ENCODE results near the gene CDC7.

The CDC7 gene

GRCh38 chr1:91548376-91549040 is 47.9 kb downstream of the CDC7 start:
- no peak for DNase-seq (ENCODE audit: low read depth in 2 of 2)

- no peak for DNase-seq (ENCODE audit: low read depth in 2 of 2)
Observed at GRCh38 chr1:91549041-91549735, 48.5 kb downstream of the CDC7 start.

GRCh38 chr1:91550961-91551360 is 50.3 kb downstream of the CDC7 start:
- DNase-seq (ENCODE audit: low read depth in 2 of 2), result no peak

GRCh38 chr1:91552091-91552490 is 51.4 kb downstream of the CDC7 start:
- no peak for DNase-seq (ENCODE audit: low read depth in 2 of 2)

DNA sequence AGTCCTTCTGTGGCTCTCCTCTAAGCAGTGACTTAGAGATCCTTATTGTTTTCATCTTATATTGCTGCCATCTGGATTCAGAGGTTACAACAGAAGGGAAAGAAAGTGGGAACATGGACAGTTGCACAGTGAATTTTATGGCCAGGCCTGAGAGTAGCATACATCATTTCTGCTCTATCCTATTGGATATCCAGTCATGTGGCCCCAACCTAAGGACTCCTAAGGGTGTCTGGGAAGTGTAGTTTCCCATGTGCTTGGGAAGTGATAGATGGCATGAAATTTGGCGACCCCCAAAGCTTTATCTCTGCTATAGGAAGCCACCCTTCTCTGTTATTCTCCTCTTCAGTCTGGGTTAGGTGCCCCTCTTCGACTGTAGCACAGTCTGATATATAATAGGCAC is 51.9 kb downstream of the CDC7 start:
- no peak for DNase-seq (ENCODE audit: low read depth in 2 of 2)

GRCh38 chr1:91553177-91553591 is 52.5 kb downstream of the CDC7 start:
- DNase-seq (ENCODE audit: low read depth in 2 of 2), result no peak

DNA sequence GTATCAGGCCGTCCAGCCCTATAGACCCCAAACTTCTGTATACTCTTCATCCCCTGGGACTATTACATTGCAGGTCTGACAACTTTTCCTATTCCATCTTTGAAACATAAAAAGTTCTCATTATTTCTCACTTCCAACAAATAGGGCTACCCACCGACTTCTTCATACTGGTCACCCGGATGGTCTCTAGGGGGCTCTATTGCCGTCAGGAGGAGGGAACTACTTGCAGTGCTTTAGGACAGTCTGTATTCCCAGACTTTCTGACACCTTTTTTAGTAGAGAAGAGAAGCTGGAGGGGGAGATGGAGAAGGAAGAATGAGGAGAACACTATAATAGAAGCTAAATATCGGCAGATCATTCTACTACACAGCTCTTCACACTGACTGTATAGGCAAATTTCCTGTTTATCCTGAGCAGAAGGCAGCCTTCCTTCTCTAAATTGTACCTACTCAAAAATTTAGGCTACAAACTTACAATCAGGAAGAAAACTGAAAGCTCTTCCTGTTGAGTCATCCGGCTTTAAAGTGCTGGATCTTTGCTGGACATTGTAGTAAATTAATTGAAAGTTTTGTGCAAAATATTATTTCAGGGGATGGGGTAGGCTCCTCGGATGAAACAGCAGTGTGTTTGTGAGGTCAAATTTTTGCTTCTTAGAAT is 54.6 kb downstream of the CDC7 start:
- DNase-seq (ENCODE audit: low read depth in 2 of 2), result no peak

DNA sequence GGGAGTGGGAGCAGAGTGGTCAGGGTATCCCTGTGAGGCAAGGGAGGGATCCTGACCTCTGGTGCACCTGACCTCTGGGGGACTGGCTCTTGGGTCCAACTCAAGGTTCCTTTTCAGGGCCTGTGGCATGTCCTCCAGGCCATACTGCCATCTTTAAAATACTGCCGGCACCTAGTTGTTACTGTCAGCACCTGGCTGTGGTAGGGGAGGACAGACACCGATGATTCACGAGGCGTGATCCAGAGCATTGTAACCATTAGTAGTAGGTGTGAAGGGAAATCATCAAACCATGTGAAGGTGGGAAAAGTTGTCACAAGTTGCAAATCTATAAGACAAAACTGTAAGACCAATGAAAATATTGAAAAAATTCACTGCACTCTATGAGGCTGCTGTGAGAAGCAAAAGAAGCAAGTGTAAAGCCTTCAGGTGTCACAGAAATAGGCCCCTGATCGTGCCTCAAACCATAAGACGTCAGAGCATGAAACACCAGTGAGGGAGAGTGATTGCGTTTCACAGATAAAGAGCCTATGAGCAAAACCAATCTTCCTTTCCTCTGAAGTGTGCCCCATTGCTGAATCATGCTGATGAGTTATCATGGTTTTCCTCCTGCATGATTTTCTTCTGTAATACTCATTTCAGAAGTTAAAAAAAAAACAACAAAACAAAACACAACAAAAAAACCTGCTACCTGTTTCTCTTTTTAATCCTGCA is 55.3 kb downstream of the CDC7 start:
- peak; percentile 39 to 40 for DNase-seq (ENCODE audit: low read depth in 2 of 2)

DNA sequence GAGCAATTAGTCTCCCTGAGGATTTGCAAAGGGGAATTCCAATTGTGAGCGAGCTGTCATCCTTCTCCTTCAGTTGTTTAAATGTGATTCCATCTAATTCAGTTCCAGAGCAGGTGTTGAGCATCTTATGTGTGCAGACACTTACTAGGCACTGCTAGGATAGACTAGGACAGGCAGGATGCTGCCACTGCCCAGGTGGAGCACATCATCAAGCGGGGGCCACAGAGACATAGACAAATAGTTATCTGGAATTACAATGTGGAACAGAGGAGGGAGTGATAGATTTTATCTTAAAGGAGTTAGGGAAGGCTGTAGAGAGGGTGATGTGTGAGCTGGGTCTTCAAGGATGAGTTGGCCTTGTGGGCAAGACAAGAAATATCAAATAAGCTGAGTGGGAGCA is 55.9 kb downstream of the CDC7 start:
- no peak for DNase-seq (ENCODE audit: low read depth in 2 of 2)

GRCh38 chr1:91557039-91557690 is 56.5 kb downstream of the CDC7 start:
- DNase-seq (ENCODE audit: low read depth in 2 of 2), result no peak

DNA sequence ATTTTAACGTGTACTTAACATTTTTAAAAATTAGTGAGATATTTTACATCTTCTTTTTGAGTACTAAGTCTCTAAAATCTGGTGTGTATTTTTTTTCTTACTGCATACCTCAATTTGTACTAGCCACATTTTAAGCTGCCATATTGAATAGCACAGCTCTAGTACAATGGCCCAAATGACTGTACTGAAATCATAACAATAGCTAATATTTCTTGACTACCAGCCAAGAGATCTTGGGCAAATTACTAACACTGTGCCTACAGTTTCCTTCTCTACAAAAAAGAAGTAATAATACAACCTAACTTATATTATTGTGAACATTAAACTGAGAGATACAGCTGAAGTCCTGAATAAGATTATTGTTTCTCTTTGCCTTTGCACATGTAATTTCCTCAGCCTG is 57.2 kb downstream of the CDC7 start:
- DNase-seq (ENCODE audit: low read depth in 2 of 2), result no peak

- no peak for DNase-seq (ENCODE audit: low read depth in 2 of 2)
Observed at GRCh38 chr1:91559046-91559750, 58.5 kb downstream of the CDC7 start.

- no peak for DNase-seq (ENCODE audit: low read depth in 2 of 2)
Observed at GRCh38 chr1:91559838-91560565, 59.4 kb downstream of the CDC7 start.

GRCh38 chr1:91564888-91565701 is 64.4 kb downstream of the CDC7 start:
- no peak for DNase-seq (ENCODE audit: low read depth in 2 of 2)

- no peak for DNase-seq (ENCODE audit: low read depth in 2 of 2)
Observed at GRCh38 chr1:91567583-91567982, 66.9 kb downstream of the CDC7 start.

DNA sequence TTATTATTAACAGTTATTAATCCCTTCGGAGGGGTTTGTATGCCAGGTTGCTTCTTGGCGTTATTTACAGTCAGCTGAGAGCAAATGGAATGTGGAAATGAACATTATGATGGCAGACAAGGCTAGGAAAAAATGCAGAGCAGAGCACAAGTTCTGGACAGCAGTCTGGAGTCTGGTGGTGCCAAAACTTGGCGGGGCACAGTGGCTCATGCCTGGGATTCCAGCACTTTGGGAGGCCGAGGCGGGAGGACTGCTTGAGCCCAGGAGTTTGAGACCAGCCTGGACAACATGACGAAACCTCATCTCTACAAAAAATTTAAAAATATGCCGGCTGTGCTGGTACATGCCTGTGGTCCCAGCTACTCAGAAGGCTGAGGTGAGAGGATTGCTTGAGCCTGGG is 67.6 kb downstream of the CDC7 start:
- no peak for DNase-seq (ENCODE audit: low read depth in 2 of 2)

DNA sequence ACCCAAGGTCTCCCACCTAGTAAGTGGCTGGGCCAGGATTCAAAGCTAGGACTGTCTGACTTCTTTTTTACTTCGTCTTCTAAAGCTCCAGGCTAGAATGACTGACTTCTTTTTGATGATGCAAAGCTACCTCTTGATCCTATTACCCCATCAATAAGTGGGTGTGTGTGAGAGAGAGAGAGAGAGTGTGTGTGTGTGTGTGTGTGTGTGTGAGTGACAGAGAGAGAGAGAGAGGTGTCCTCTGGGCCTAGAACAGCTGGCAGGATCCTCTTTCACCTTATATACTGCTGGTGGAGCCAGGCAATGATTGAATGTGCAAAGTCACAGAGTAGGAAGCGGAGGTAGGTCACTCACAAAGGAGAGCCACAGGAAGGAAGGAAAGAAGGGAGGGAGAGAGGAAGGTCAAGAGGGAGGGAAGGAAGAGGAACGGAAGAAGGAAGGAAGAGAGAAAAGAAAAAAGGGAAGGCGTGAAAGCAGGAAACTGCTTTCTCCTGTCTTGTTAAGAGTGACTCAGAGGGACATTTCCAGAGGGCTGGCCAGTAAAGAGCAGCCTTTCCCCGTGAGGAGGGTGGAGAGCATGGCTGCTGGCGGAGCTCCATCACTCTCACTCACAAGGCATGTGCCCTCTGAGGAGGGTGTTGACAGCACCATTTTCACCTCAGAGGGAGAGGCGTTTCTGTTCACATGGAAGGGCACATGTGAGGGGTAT is 68.9 kb downstream of the CDC7 start:
- DNase-seq (ENCODE audit: low read depth in 2 of 2), result no peak

GRCh38 chr1:91570120-91570448 is 69.4 kb downstream of the CDC7 start:
- no peak for DNase-seq (ENCODE audit: low read depth in 2 of 2)

DNA sequence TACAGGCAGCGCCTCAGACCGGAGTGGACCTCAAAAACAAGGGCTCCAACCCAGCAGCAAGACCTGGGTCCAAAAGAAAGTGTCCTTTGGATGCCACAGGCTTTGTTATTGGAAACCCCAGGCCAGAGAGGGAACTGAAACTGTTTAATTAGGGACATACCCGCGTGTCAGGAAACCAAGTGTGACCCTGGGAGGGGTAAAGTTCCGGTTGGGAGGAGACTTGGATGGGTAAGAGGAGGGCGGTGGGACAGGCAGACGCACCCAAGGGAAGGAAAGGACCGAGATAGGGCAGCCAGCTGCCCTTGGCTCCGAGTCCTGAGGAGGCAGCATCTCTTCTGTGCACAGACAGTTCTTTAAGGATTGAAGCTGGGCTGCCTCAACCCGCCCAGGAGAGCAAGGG is 71.4 kb downstream of the CDC7 start:
- no peak for DNase-seq (ENCODE audit: low read depth in 2 of 2)
